Adrenal gland (tissue), 5 donors: Measurements from ENCODE around the gene MTX3.

Experiments used
- POLR2A ChIP-seq, 2 donors: fragments of 450-650 bp; IDR thresholded peaks; one replicate each; pipeline ENCODE4 v1.6.1; 2017; ENCODE audit warnings: antibody characterized with exemption in 2 of 2, mild to moderate bottlenecking in 2 of 2, moderate library complexity in 1 of 2
- TF ChIP-seq, protein P1 (sequence below), 6 experiments: fragments of 450-650 bp in 4 of 6; fragments of 200-600 bp in 2 of 6; sonication (generic) in 1 of 6; IDR thresholded peaks; 1 replicate in 5 of 6; 2 replicates in 1 of 6; pipeline versions ENCODE4 v1.5.1 to v1.8.0; 2016 to 2021; ENCODE audit warnings: antibody characterized with exemption in 6 of 6, mild to moderate bottlenecking in 2 of 6, moderate library complexity in 1 of 6
- donor health status: DM: no; HTN: no; CAD: no.

DNA sequence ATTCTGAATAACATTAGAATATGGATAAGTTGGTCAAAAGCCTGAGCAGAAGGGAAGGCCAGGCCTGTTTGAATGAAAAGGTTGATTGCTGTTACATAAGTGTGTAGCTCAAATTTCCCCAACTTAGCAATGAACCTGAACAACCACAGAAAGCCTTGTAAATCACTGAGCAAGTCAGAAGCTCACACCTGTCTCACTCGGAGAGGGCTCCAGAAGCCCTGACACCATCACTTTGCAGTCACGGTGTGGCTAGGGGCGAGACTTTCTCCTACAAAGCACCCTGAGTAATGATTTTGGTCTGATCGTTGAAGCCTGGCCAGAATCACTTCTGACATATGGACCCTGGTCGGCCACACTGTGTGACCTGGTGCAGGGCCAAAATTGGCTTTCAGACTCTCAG, 62.0 kb downstream of the MTX3 start:
- TF ChIP-seq, protein P1, sequence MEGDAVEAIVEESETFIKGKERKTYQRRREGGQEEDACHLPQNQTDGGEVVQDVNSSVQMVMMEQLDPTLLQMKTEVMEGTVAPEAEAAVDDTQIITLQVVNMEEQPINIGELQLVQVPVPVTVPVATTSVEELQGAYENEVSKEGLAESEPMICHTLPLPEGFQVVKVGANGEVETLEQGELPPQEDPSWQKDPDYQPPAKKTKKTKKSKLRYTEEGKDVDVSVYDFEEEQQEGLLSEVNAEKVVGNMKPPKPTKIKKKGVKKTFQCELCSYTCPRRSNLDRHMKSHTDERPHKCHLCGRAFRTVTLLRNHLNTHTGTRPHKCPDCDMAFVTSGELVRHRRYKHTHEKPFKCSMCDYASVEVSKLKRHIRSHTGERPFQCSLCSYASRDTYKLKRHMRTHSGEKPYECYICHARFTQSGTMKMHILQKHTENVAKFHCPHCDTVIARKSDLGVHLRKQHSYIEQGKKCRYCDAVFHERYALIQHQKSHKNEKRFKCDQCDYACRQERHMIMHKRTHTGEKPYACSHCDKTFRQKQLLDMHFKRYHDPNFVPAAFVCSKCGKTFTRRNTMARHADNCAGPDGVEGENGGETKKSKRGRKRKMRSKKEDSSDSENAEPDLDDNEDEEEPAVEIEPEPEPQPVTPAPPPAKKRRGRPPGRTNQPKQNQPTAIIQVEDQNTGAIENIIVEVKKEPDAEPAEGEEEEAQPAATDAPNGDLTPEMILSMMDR (IDR thresholded peaks at IDR 0.05): no peak
- no peak for TF ChIP-seq POLR2A (IDR thresholded peaks at IDR 0.05)
